GM18499 (cell line): ENCODE measurements around the gene AUTS2.

Experiments
- ATAC-seq: cut with Tn5 transposase; IDR thresholded peaks from one replicate; pipeline ENCODE4 v1.9.1; 2021; ENCODE audit warnings: moderate number of reproducible peaks; ENCODE audit not compliant: insufficient read depth, unreplicated experiment

AUTS2 gene

GRCh38 chr7:70182521-70182920 is 584.2 kb downstream of the AUTS2 start:
- ATAC-seq: no peak

GRCh38 chr7:70183278-70183677 is 585.0 kb downstream of the AUTS2 start:
- no peak for ATAC-seq

- ATAC-seq: no peak
Measured at GRCh38 chr7:70188901-70189650, 590.8 kb downstream of the AUTS2 start.

GRCh38 chr7:70189776-70190175 is 591.5 kb downstream of the AUTS2 start:
- no peak for ATAC-seq

- ATAC-seq: no peak
Measured at GRCh38 chr7:70190281-70190680, 592.0 kb downstream of the AUTS2 start.

- no peak for ATAC-seq
Measured at GRCh38 chr7:70193514-70193913, 595.2 kb downstream of the AUTS2 start.

GRCh38 chr7:70208236-70209063 is 610.2 kb downstream of the AUTS2 start:
- no peak for ATAC-seq

- no peak for ATAC-seq
Measured at GRCh38 chr7:70210200-70210935, 612.1 kb downstream of the AUTS2 start.

- ATAC-seq: no peak
Measured at GRCh38 chr7:70210936-70211310, 612.6 kb downstream of the AUTS2 start.

GRCh38 chr7:70212281-70212680 is 614.0 kb downstream of the AUTS2 start:
- ATAC-seq: no peak

GRCh38 chr7:70214071-70214470 is 615.8 kb downstream of the AUTS2 start:
- no peak for ATAC-seq

GRCh38 chr7:70215491-70215890 is 617.2 kb downstream of the AUTS2 start:
- ATAC-seq: no peak

- no peak for ATAC-seq
Measured at GRCh38 chr7:70217571-70217970, 619.3 kb downstream of the AUTS2 start.

- ATAC-seq: no peak
Measured at GRCh38 chr7:70218006-70218405, 619.7 kb downstream of the AUTS2 start.

- no peak for ATAC-seq
Measured at GRCh38 chr7:70219061-70219460, 620.8 kb downstream of the AUTS2 start.

- ATAC-seq: no peak
Measured at GRCh38 chr7:70229242-70229641, 631.0 kb downstream of the AUTS2 start.

- ATAC-seq: no peak
Measured at GRCh38 chr7:70230761-70231160, 632.5 kb downstream of the AUTS2 start.

- ATAC-seq: no peak
Measured at GRCh38 chr7:70233776-70234175, 635.5 kb downstream of the AUTS2 start.

GRCh38 chr7:70237256-70237655 is 639.0 kb downstream of the AUTS2 start:
- no peak for ATAC-seq

GRCh38 chr7:70237831-70238575 is 639.7 kb downstream of the AUTS2 start:
- peak; percentile 99 for ATAC-seq
